Right lobe of liver (tissue), 4 donors: ENCODE data around the gene SRP19.

ENCODE experiments used
- POLR2A ChIP-seq: fragments of 450-650 bp; IDR thresholded peaks from one replicate; pipeline ENCODE4 v1.6.1; 2017; ENCODE audit warnings: antibody characterized with exemption, mild to moderate bottlenecking
- TF ChIP-seq, protein P1 (sequence below), 4 donors: fragments of 200-600 bp in 3 of 4; fragments of 450-650 bp in 1 of 4; IDR thresholded peaks; one replicate each; pipeline versions ENCODE4 v1.5.1 to v1.8.0; 2016 to 2022; ENCODE audit warnings: antibody characterized with exemption in 4 of 4, mild to moderate bottlenecking in 2 of 4
- donor health status: DM: no; HTN: no; CAD: no.
- donor health status: DM: no; HTN: no; CAD: no.
- donor health status: DM: no; HTN: yes; CAD: no.

- TF ChIP-seq, protein P1, sequence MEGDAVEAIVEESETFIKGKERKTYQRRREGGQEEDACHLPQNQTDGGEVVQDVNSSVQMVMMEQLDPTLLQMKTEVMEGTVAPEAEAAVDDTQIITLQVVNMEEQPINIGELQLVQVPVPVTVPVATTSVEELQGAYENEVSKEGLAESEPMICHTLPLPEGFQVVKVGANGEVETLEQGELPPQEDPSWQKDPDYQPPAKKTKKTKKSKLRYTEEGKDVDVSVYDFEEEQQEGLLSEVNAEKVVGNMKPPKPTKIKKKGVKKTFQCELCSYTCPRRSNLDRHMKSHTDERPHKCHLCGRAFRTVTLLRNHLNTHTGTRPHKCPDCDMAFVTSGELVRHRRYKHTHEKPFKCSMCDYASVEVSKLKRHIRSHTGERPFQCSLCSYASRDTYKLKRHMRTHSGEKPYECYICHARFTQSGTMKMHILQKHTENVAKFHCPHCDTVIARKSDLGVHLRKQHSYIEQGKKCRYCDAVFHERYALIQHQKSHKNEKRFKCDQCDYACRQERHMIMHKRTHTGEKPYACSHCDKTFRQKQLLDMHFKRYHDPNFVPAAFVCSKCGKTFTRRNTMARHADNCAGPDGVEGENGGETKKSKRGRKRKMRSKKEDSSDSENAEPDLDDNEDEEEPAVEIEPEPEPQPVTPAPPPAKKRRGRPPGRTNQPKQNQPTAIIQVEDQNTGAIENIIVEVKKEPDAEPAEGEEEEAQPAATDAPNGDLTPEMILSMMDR (IDR thresholded peaks at IDR 0.05) = no peak
- TF ChIP-seq POLR2A = no peak
These were observed 46.1 kb downstream of the SRP19 start for GRCh38 chr5:112907166-112907631.
